ENCODE data around the gene USP31. TPM values are rescaled to one million over a fixed set of nuclear protein-coding genes. Genes with fewer than 3 reads are reported as not detected.
A peak's percentile ranks its signal among the peaks of the same experiment; 100 is the strongest.

USP31 gene
- total RNA-seq, 3 donors from 2014 or later, result 6.7 to 40.7 (median 21.0) TPM

- intact Hi-C loops (cut with DNase I; ENCODE audit: low total_unique reads), result no loop called here
- Histone ChIP-seq H3K27me3 (no peaks in the 10 kb centered on the region), H3K9me3 (no peaks in the 10 kb centered on the region), H3K4me3 (no peak overlapping the region), H3K36me3 (no peaks in the 10 kb centered on the region), H3K27ac (peak overlapping the region; percentile 63 to 65), H3K4me1 (no peaks in the 10 kb centered on the region)
- no peak for TF ChIP-seq POLR2A (IDR thresholded peaks at IDR 0.05)
- DNase-seq (ENCODE audit: low spot score in 2 of 2), result no peak
These were observed 17.8 kb downstream of the USP31 start for GRCh38 chr16:23131436-23131835.

GRCh38 chr16:23131036-23131435, 18.2 kb downstream of the USP31 start:
- H3K4me1 ChIP-seq, result no peaks in the 10 kb centered on the region
- no peak for TF ChIP-seq POLR2A (IDR thresholded peaks at IDR 0.05)
- TF ChIP-seq CTCF (IDR thresholded peaks at IDR 0.05), result no peak

GRCh38 chr16:23129686-23130085, 19.6 kb downstream of the USP31 start:
- H3K27me3 ChIP-seq, result no peaks in the 10 kb centered on the region
- H3K9me3 ChIP-seq, result no peaks in the 10 kb centered on the region
- intact Hi-C loops (cut with DNase I; ENCODE audit: low total_unique reads), result no loop called here
- no peaks in the 10 kb centered on the region for H3K4me1 ChIP-seq
- DNase-seq (ENCODE audit: low spot score in 2 of 2), result no peak
- H3K36me3 ChIP-seq, result no peaks in the 10 kb centered on the region
- no peak overlapping the region for H3K4me3 ChIP-seq
- H3K27ac ChIP-seq, result peak overlapping the region; percentile 39 to 63
- TF ChIP-seq CTCF (IDR thresholded peaks at IDR 0.05) (no peak), POLR2AphosphoS5 (IDR thresholded peaks at IDR 0.05) (no peak), POLR2A (IDR thresholded peaks at IDR 0.05) (no peak)

More at GRCh38 chr16:23131036-23131435, 18.2 kb downstream of the USP31 start:
- Histone ChIP-seq H3K4me3 (no peak overlapping the region), H3K27me3 (no peaks in the 10 kb centered on the region), H3K27ac (peak overlapping the region; percentile 63 to 65), H3K9me3 (no peaks in the 10 kb centered on the region), H3K36me3 (no peaks in the 10 kb centered on the region)
- intact Hi-C loops (cut with DNase I; ENCODE audit: low total_unique reads), result no loop called here
- no peak for DNase-seq (ENCODE audit: low spot score in 2 of 2)

- H3K27ac ChIP-seq, result peak overlapping the region in 1 of 2 donors; percentile 31
- no peak for DNase-seq (ENCODE audit: low spot score in 2 of 2)
- intact Hi-C loops (cut with DNase I; ENCODE audit: low total_unique reads), result no loop called here
- no peaks in the 10 kb centered on the region for H3K27me3 ChIP-seq
- H3K4me3 ChIP-seq, result no peak overlapping the region
- no peaks in the 10 kb centered on the region for H3K9me3 ChIP-seq
- H3K36me3 ChIP-seq, result no peaks in the 10 kb centered on the region
- TF ChIP-seq CTCF (IDR thresholded peaks at IDR 0.05) (no peak), POLR2AphosphoS5 (IDR thresholded peaks at IDR 0.05) (no peak), POLR2A (IDR thresholded peaks at IDR 0.05) (no peak)
- H3K4me1 ChIP-seq, result no peaks in the 10 kb centered on the region
These were observed 21.2 kb downstream of the USP31 start for GRCh38 chr16:23128056-23128455.

- Histone ChIP-seq H3K27ac (peak overlapping the region; percentile 41 to 54), H3K4me1 (no peaks in the 10 kb centered on the region), H3K9me3 (no peaks in the 10 kb centered on the region), H3K36me3 (no peaks in the 10 kb centered on the region), H3K27me3 (no peaks in the 10 kb centered on the region), H3K4me3 (no peak overlapping the region)
- TF ChIP-seq POLR2AphosphoS5 (IDR thresholded peaks at IDR 0.05), result no peak
- no peak for TF ChIP-seq CTCF (IDR thresholded peaks at IDR 0.05)
- no peak for TF ChIP-seq POLR2A (IDR thresholded peaks at IDR 0.05)
- no peak for DNase-seq (ENCODE audit: low spot score in 2 of 2)
- intact Hi-C loops (cut with DNase I; ENCODE audit: low total_unique reads), result no loop called here
These were observed 24.0 kb downstream of the USP31 start for GRCh38 chr16:23125277-23125676.

GRCh38 chr16:23124315-23124714, 24.9 kb downstream of the USP31 start:
- H3K9me3 ChIP-seq, result no peaks in the 10 kb centered on the region
- no peaks in the 10 kb centered on the region for H3K4me1 ChIP-seq
- no peak for DNase-seq (ENCODE audit: low spot score in 2 of 2)
- H3K4me3 ChIP-seq, result no peak overlapping the region
- intact Hi-C loops (cut with DNase I; ENCODE audit: low total_unique reads), result no loop called here
- peak overlapping the region; percentile 1 to 41 for H3K27ac ChIP-seq
- TF ChIP-seq POLR2AphosphoS5 (IDR thresholded peaks at IDR 0.05) (no peak), CTCF (IDR thresholded peaks at IDR 0.05) (no peak), POLR2A (IDR thresholded peaks at IDR 0.05) (no peak)
- H3K36me3 ChIP-seq, result no peaks in the 10 kb centered on the region
- no peaks in the 10 kb centered on the region for H3K27me3 ChIP-seq
